ENCODE data around the gene CELSR1.

CELSR1 gene

DNA sequence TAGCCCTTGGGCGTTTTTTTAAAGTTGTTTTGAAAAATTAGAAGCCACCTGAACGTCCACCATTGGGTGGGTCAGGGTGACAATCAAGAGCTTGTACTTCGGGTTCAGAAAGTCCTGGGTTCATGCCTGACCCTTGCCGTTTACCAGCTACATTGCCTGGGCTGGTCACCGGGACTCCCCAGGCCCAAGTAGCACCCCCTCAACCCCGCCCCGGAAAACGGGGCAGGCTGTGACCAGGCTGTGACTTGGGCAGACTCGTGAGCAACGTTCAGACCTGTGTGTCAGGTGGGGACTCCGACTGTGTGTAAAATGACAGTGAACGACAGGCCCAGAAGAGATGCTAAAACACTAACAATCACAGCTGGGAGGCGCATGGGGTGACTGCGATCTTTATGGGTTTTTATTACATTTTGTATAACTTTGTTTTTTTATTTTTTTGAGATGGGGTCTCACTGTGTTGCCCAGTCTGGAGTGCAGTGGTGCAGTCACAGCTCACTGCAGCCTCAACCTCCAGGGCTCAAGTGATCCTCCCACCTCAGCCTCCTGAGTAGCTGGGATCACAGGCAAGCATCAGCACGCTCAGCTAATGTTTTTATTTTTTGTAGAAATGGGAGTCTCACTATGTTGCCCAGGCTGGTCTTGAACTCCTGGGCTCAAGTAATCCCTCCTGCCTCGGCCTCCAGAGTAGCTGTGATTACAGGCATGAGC, 145.1 kb downstream of the CELSR1 start:
- no peak for DNase-seq

DNA sequence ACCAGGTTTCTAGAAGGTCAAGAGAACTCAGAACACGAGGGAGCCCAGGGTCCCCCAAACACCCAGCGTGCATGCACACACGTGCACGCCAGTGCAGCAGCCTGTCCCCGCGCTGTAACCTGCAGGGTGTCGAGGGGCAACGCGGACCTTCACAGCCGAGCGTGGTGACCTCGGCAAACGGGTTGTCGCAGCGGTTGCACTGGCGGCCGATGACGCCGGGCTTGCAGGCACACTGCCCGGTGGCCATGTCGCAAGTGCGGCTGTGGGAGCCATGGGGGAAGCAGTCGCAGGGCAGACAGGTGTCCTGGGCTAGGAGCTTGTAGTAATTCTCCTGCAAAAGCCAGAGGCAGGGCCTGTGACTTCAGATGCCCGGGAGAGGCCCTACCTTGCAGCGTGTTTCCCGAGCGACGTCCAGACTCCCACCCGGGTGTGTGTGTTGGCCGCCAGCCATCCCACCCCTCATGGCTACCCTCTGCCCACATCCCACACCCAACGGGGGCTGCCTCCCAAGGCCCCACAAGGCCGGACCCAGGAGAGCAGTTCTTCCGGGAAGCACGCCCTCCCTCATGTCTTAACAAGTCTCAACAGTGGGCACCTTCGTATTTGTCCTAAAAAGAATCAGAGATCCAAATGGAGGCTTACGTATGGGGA, 145.8 kb downstream of the CELSR1 start:
- DNase-seq: no peak

DNA sequence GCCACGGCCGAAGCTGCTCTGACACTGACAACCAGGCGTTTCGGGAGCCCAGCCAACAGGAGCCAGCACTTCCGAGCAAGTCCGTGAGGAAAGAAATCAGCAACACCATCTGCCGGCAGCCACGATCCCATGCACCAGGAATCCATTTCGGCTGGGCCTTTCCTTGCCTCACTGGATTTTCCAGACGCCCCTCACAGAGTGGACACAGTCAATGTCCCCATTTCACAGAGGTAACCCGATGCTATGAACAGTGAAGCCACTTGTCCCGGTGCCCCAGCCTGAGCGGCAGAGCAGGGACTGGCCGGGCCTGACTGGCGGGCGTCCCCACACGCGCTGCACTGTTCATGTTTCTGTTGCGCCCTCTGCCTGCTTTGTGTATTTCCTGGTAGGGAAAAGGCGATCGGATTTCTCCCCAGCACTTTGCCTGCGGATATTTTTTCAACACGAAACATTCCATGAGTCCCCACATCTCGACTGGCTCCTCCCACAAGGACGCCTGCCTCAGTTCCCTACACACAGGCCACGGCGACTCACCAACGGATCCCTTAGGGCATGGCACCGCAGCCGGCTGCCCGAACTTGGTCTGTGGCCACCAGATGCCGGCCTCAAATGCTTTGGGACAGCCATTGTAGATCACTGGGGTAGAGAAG, 146.6 kb downstream of the CELSR1 start:
- DNase-seq: no peak

DNA sequence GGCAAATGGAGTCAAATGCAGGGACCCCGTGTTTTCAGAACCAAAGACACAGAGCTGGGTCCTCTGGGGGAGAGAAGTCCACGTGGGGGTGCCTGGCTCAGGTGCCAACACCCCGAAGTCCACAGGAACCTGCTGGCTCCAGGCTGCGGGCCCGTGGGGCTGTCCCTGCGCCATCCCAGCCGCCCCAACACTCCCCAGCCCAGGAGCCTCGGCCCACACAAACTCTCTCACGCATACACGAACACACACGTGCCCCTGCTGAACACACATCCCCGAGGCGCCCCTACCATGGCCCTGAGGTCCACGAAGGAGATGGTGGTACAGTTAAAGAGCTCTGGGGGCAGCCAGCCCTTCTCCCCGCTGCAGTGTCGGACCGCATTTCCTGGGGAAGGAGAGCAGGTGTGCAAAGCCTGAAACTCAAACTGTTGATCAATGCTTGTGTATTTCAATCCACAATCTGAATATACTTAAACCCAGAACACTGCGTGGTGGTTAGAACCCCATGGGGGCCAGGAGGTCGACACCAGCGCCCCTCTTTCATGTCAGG, 147.2 kb downstream of the CELSR1 start:
- no peak for DNase-seq

DNA sequence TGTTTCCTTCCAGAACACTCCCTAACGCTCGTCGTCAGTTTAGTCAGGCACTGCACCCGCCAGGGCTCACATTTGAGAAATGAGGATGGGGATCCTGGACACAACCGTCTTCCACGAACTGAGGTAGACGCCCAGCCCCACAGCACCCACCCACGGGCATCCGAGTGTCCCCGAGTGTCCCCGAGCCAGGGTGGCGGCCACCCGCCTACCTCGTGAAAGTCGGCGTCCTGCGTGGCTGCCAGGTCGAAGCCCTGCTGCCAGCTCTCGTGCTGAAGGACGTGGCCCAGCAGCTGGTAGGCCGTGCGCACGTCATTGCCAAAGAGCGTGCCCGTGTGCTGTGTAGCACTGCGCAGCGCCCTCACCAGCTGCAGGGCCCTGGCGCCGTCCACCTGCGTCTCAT, 148.3 kb downstream of the CELSR1 start:
- no peak for DNase-seq

DNA sequence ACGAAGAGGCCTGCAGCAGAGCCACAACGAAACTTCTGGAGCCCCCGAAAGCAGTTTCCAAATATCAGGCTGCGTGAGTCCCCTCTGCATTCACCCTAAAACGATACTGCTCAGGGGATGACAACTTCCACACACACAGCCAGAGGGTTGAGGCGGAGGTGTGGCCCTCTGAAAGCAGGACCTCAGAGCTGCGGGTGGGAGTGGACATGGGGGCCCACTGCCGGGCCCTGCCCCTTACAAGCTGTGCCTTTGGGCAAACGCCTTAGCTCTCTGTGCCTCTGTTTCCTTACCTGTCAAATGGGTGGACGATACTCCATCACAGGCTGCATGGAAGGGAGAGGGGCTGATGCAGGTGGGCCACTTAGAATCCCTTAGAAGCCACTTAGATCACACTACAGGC, 148.8 kb downstream of the CELSR1 start:
- DNase-seq: no peak

DNA sequence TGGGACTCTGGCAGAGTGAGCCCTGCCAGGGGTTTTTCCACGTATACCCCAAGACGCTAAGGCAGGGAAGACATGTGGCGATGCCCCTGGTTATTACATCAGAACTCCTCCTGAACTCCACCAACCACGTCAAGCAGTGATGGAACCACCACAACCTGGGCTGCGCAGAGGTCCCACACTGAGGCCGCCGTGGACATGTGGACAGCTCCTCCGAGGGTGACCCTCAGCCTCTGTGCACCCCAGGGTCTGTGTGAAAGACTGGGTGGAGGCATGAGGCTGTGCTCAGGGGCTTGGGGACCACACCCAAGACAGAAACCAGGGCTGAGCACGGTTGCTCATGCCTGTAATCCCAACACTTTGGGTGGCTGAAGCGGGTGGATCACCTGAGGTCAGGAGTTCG, 149.7 kb downstream of the CELSR1 start:
- DNase-seq: no peak

DNA sequence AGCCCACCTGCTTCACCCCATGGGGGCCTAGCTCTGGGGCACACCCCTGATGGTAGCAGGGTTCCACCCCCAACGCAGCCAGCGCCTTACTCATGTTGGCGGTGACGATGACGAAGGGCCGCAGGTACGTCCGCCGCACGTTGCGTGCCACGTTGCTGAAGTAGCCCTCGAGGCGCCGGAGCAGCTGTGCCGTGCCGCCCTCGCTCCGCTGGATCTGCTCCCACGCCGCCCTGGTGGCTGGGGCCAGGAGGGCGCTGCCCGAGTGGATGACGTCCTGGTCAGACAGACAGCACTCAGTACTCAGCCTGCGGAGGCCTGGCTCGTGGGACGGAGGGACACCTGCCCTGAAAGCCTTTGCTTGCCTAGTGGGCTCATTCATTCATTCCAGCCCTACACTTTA, 151.1 kb downstream of the CELSR1 start:
- no peak for DNase-seq

DNA sequence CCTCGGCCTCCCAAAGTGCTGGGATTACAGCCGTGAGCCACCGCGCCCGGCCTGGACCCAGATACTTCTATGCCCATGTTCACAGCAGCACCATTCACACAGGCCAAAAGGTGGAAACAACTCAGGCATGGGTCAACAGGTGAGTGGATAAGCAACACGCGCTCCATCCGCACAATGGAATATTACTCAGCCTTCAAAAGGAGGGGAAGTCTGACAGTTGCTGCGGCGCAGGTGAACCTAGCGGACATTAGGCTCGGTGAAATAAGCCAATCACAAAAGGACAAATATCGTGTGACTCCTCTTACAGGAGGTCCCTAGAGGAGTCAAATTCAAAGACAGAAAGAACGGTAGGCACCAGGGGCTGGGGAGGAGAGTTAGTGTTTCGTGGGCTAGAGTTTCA, 154.9 kb downstream of the CELSR1 start:
- no peak for DNase-seq

DNA sequence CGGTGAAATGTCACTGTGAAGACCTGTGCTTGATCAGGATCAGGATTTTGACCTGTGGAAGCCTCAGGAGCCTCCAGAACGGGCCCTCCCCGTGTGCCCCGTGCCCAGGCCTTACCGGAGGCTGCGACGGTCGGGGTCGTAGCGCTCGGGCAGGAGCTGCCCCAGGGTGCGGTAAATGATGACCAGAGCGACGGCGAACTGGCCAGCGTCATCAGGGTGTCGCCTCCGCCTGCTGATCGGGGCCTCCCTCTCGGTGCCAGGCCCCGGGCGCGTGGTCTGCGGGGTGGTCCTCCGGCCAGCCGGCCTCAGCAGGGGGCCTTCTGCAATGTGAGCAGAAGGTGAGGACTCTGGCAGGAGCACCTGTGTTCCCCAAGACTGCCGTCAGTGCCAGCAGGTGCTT, 155.7 kb downstream of the CELSR1 start:
- DNase-seq: no peak

DNA sequence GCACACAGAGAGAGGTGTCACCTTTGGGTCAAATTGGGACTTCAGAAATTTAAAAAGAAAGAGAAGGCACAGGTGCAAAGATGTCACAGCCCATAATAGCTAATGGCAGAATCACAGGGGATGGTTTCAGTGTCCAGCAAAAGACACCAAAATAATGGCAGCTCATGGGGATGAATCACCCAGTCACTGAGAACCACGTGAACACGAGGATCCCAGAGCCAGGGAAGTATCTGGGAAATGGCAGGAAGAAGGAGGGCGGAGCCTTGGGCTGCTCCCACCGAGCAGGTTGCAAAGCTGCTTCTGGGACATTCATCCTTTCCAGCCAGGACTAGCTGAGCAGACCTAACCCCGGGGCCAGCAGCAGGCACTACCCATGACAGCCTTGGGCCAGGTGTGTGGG, 156.3 kb downstream of the CELSR1 start:
- no peak for DNase-seq

DNA sequence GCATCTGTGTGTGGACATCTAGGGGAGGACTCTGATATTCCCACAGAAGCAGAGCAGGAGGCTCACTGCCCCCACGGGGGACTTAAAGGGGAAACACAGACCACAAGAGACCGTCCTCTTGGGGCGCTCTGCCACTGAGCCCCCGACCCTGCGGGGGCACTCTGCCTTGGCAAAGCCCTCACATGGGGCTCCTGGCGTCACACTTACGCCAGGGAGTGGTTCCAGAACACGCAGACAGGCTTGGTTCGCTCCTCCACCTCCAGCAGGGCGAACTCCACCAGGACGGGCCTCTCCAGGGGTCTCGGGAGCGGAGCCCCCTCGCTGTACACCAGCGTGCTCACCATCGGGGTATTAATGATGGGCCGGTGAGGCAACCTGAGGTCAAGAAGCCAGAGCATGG, 156.8 kb downstream of the CELSR1 start:
- no peak for DNase-seq

DNA sequence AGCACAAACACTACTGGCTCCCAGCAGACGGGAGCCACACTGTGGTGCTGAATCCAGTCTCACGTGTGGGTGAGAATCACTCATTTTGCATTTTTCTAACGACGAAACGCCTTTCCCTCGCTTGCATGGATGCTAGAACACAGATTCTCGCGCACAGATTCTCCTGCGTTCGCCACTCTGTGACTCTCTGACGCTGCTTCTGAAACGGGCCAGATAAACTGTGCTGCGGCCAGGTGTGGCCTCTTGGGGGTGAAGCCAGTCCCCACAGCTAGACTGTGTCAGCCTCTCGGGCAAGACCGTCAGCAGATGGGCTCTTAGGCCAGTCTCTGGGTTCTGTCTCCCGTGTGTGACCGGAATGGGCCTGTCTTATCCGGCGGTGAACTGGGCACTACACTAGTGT, 157.4 kb downstream of the CELSR1 start:
- DNase-seq: no peak

DNA sequence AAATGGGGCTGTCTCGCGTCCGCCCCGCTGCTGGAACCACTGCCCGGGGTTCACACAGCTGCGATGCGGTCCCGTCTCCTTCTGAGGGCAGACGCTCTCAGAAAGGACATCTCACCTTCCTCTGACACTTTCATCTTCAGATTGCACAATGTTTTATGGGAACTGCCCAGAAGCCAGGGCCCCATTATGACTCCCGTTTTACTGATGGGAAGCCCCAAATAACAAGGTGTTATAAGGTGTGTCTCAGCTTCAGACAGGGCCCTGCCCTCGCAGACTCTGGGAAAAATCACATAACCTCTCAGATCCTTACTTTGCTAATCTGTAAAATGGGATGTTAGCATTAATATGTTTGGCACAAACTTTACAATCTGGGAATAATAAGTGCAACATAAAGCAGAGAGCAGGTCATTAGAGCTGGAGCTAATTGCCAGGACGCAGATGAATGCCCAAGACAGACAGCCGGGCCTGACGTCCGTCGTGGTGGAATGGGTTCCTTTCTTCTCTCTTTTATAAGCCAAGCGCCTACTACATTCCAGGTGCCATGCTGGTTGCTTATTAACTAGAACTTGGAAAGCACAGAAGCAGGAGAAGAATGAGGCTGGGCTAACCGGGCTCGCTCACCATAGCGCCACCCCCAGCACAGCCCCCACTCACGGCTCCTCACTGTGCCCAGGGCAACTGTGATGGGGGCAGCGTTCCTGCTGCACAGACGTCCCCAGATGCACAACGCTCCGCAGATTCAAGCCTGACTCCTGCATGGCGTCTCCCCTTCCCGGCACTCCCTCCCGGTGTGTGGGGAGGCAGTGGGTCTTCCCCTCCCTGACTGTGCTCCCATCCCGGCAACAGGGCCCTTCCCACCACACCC, 158.1 kb downstream of the CELSR1 start:
- DNase-seq: no peak

DNA sequence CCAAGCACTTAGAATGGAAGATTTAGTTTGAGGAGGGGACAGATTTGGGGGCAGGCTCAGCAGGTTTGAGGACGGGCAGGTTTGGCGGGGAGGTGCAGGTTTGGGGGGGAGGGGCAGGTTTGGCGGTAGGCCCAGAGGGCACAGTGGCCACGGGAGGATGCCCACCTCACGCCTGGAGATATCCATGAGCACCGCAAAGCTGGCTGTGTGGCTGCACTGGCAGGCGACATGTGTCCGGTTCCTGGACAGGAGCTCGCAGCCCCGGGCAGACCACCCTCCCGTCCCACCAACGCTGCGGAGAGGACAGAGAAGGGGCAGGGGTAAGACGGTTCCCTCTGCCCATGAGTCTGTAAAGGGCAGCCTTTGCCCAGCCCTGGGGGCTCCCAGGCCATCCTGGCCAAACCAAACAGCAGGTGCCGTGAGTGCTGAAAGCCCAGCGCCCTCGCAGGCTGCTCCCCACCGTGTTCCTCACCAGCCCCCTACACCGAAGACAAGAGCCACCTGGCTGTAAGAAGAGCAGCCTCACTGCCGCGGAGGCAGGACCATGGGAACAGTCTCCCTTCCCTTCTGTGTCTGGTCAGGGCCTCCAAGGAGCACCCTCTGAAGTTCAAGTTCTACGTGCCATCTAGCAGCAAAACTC, 158.9 kb downstream of the CELSR1 start:
- DNase-seq: no peak

DNA sequence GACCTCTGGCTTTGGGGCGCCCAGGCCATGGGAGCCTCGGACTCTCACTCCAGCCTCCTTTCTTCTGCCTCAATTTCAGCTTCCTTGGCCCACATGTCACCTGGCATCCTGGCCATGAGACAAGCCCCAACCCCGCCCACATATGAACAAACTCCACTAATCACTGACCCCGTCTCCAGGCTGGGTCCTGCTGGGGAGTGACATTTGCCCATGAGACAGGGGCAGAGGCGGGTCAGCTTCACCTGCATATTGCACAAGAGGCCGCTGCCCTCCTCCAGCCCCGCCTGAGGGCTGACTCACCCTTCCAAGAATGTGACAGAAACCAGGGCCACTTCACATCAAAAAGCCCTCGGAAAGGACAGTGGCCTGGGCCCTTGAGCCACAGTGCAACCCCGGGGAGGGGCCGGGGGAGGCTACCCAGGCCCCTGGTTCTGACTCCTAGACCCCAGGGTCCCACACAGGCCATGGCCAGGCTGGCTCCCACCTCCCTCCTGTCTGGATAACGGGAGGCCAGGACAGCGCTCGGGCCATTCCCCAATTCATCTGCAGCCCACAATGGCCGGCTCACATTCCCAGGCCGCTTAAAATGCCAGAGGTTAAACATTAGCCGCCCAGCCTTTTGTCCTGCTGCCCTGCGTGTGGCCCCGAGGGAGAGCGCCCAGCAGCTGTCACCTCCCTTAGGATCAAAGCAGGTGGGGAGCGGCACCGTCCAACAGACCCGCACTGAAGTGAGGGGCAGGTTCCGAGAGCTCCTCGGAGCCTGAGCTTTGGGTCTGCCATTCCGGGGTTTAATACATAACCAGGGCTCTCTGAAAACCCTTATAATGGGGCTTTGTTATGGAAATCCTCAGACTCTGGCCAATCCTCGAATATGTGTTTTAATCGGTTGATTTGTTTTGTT, 159.6 kb downstream of the CELSR1 start:
- no peak for DNase-seq

DNA sequence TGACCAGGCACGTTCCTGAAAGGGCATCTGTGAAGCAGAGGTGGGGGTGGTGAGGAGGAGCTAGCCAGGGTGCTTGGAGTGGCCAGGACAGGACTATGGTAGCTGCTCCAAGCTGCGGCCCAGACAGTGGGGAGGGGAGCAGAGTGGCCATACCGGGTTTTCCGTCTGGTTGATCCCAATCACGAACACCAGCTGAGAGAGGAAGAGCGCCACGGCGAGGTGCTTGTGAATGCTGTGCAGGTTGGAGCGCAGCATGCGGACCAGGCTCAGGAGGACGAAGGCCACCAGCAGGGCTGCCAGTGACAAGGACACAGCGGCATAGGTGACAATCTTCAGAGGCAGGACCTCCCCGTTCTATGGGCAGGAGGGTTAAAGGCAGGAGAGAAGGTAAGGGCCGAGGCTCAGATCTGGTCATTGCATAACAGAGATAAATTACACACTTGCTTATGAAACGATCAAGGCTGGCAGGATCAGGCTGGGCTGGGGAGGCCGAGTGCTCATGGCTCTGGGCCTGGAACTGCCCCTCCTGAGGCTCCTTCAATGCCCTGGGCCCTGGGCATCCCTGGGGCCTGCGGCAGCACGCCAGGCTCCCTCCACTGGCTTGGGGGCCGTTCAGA, 160.4 kb downstream of the CELSR1 start:
- DNase-seq: no peak

DNA sequence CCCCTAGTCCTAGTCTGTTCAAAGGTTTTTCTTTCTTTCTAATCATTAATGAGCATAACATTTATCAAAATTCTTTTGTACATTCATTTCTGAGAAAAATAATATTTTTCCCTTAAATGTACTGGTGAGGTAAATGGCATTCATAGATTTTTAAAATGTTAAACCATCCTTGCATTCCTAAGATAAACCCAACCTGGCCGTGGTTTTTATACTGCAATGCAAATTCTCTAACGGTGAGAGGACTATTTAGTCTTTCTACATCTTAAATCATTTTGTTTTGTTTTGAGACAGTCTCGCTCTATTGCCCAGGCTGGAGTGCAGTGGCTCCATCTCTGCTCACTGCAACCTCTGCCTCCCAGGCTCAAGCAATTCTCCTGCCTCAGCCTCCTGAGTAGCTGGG, 161.3 kb downstream of the CELSR1 start:
- no peak for DNase-seq

DNA sequence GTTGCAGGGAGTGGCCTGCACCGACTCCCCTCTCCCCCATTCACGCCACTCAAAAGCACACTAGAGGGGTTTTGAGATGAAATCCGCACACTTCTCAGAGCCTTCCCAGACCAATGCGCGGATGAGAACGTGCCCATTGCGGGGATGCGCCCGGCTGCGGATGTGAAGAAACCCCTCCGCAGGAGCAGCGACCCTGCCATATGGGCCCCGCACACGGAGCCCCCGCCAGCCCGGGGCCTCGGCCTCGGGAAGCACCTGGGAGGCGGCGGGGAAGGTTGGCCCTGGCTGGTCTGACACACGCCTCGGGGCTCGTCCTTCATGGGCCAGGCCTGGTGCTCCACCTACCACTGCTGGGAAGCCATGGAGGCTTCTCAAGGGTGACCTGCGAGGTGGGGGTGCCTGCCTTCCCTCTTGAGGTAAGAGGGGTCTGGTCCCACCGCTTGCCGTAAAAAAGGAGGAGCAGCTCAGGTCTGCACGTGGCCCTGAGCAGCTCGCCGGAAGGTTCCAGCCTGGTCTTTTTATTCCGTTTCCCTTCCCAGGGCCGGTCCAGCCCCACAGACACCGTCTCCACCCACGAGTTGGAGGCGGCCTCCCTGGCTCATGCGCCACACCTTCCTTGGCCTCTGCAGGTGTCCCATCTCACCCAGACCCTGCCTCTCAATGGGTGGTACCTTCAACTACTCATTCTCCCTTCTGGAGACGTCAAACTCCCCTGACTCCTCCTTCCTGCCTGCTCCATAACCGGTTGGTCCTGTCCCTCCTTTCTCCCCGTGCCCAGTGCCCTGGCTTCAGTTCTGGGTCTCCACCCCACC, 162.6 kb downstream of the CELSR1 start:
- DNase-seq: no peak
